B cell (primary cell): ENCODE results near the gene SYNRG. TPM values are rescaled to one million over a fixed set of nuclear protein-coding genes. Genes with fewer than 3 reads are reported as not detected.

Experiments used
- ATAC-seq: fragments of 200-7000 bp; cut with Tn5 transposase; one replicate; pipeline ENCODE4 v1.10.0; 2021; ENCODE audit warnings: low read depth, mild to moderate bottlenecking, moderate number of reproducible peaks, moderate library complexity
- CTCF ChIA-PET: fragments of 350-600 bp; sonication (Branson Sonifier 250); formaldehyde crosslinking; loops from one replicate; lab custom pipeline; 2021; ENCODE audit warnings: antibody characterized with exemption, inconsistent platforms; lab: Charles Lee
- POLR2A ChIA-PET: fragments of 350-600 bp; sonication (Branson Sonifier 250); formaldehyde crosslinking; loops from one replicate; lab custom pipeline; 2021; ENCODE audit warnings: antibody characterized with exemption; lab: Charles Lee
- DNase-seq: peaks from one replicate; pipeline ENCODE4 v3.0.0; 2013
- H2AFZ ChIP-seq: 2 replicates; pipeline ENCODE4 v1.6.1; 2012; ENCODE audit warnings: mild to moderate bottlenecking, low read depth, low read length; ENCODE audit not compliant: insufficient read depth, poor library complexity, severe bottlenecking
- H3K27ac ChIP-seq, 2 donors: 1 replicate in 1 of 2; 2 replicates in 1 of 2; pipeline ENCODE4 v1.5.1; 2012 to 2013; ENCODE audit warnings: low read length in 2 of 2, mild to moderate bottlenecking in 2 of 2, moderate library complexity in 1 of 2
- H3K27me3 ChIP-seq, 4 experiments: fragments of 200-600 bp in 1 of 4; sonication (generic) in 1 of 4; replicated peaks in 1 of 4; 1 replicate in 2 of 4; 2 replicates in 2 of 4; pipeline versions ENCODE4 v1.6.1 to v1.7.0; 2013 to 2016; ENCODE audit warnings: low read length in 3 of 4, mild to moderate bottlenecking in 2 of 4, mixed read lengths in 1 of 4, moderate library complexity in 1 of 4; ENCODE audit not compliant: insufficient read depth in 4 of 4, control insufficient read depth in 3 of 4; ENCODE audit errors: control extremely low read depth in 1 of 4
- H3K36me3 ChIP-seq, 2 experiments: replicated peaks in 1 of 2; 1 replicate in 1 of 2; 2 replicates in 1 of 2; pipeline versions ENCODE4 v1.6.1 to v1.7.1; 2013; ENCODE audit warnings: low read length in 1 of 2; ENCODE audit not compliant: insufficient read depth in 2 of 2, control insufficient read depth in 1 of 2; ENCODE audit errors: control extremely low read depth in 1 of 2, extremely low read depth in 1 of 2
- H3K4me1 ChIP-seq, 2 donors: fragments of 200-600 bp in 1 of 2; sonication (generic) in 1 of 2; 1 replicate in 1 of 2; 2 replicates in 1 of 2; pipeline versions ENCODE4 v1.5.1 to v1.6.1; 2013 to 2017; ENCODE audit warnings: low read length in 2 of 2; ENCODE audit not compliant: control insufficient read depth in 2 of 2, insufficient read depth in 2 of 2
- H3K4me2 ChIP-seq: replicated peaks from 2 replicates; pipeline ENCODE3; 2012; ENCODE audit warnings: mild to moderate bottlenecking, low read depth, low read length; ENCODE audit not compliant: poor library complexity, severe bottlenecking
- H3K4me3 ChIP-seq, 5 experiments: fragments of 200-600 bp in 1 of 5; sonication (generic) in 1 of 5; 1 replicate in 3 of 5; 2 replicates in 2 of 5; pipeline versions ENCODE4 v1.5.1 to v1.7.0; 2011 to 2016; ENCODE audit warnings: low read length in 4 of 5, mild to moderate bottlenecking in 4 of 5, low read depth in 2 of 5, control low read depth in 1 of 5, moderate library complexity in 1 of 5; ENCODE audit not compliant: insufficient read depth in 1 of 5; ENCODE audit errors: control extremely low read depth in 1 of 5, extremely low read depth in 1 of 5
- H3K79me2 ChIP-seq: fragments of 200-600 bp; sonication (generic); one replicate; pipeline ENCODE4 v1.6.0; 2016; ENCODE audit warnings: low read length; ENCODE audit not compliant: control insufficient read depth, insufficient read depth
- H3K9ac ChIP-seq: fragments of 200-600 bp; sonication (generic); 2 replicates; pipeline ENCODE4 v1.6.1; 2017; ENCODE audit warnings: mild to moderate bottlenecking, low read length, moderate library complexity
- H3K9me3 ChIP-seq, 3 donors: one replicate each; pipeline versions ENCODE4 v1.6.1 to v1.7.1; 2013; ENCODE audit warnings: low read length in 2 of 3; ENCODE audit not compliant: control insufficient read depth in 2 of 3, insufficient read depth in 1 of 3; ENCODE audit errors: control extremely low read depth in 1 of 3
- H4K20me1 ChIP-seq: 2 replicates; pipeline ENCODE4 v1.6.0; 2012; ENCODE audit warnings: mild to moderate bottlenecking, low read length; ENCODE audit not compliant: insufficient read depth, control insufficient read depth, poor library complexity, severe bottlenecking
- H3K27ac Mint-ChIP-seq: one replicate; pipeline ENCODE4 v1.8.0; 2021; ENCODE audit warnings: mixed read lengths
- H3K27me3 Mint-ChIP-seq: one replicate; pipeline ENCODE4 v1.8.0; 2021; ENCODE audit warnings: mixed read lengths
- H3K4me1 Mint-ChIP-seq: one replicate; pipeline ENCODE4 v1.8.0; 2021; ENCODE audit warnings: mixed read lengths
- H3K4me3 Mint-ChIP-seq: one replicate; pipeline ENCODE4 v1.8.0; 2021; ENCODE audit warnings: mixed read lengths
- H3K9me3 Mint-ChIP-seq: one replicate; pipeline ENCODE4 v1.8.0; 2022; ENCODE audit warnings: mixed read lengths; ENCODE audit not compliant: insufficient read depth
- EZH2 ChIP-seq: IDR thresholded peaks from 2 replicates; pipeline ENCODE4 v1.6.1; 2012; ENCODE audit warnings: borderline replicate concordance, low read depth, mild to moderate bottlenecking, moderate library complexity, low read length; ENCODE audit not compliant: insufficient read depth, poor library complexity, severe bottlenecking
- WGBS: methylation state at CpG from one replicate; pipeline ENCODE4 v1.1.5; 2013; ENCODE audit warnings: missing lambda C conversion rate; ENCODE audit not compliant: insufficient coverage; 5-methylcytosine and 5-hydroxymethylcytosine counted together
- intact Hi-C: fragments of 100-400 bp; cut with micrococcal nuclease; formaldehyde crosslinking; loops from one replicate; pipeline ENCODE4 v1.10.0; 2022
- polyA plus RNA-seq: library from polyadenylated mRNA; depleted of rRNA; stranded (reverse); fragments of >200 nt; gene quantifications from 2 replicates; pipeline ENCODE4 v1.2.3, GENCODE V29; 2012
- small RNA-seq: library from RNA; depleted of rRNA; stranded (forward); fragments of <200 nt; gene quantifications from one replicate; pipeline ENCODE3, GENCODE V24; 2012; ENCODE audit warnings: low replicate concordance, low read depth; ENCODE audit not compliant: insufficient read length
- total RNA-seq, 2 donors: library from RNA; stranded (reverse); fragments of 120-200 nt in 1 of 2; gene quantifications; 1 replicate in 1 of 2; 2 replicates in 1 of 2; pipeline versions ENCODE4 v1.2.3 to v1.2.4, GENCODE V29; 2013 to 2022
- TF ChIP-seq, protein P1 (sequence below): fragments of 200-600 bp; IDR thresholded peaks from one replicate; pipeline ENCODE4 v1.8.0; 2022; ENCODE audit warnings: antibody characterized with exemption, mild to moderate bottlenecking

Gene SYNRG
- total and polyA plus RNA-seq, 2 donors (not counting 1 experiment from before 2014, with no cell fraction given), result 31.8 to 113 TPM

- Histone ChIP-seq H2AFZ (no peak overlapping the region), H3K36me3 (peaks cover 10 to 31% of the 10 kb centered on the region in 2 experiments), H3K4me2 (no peak overlapping the region), H3K4me3 (no peak overlapping the region), H3K27me3 (no peaks in the 10 kb centered on the region), H3K79me2 (no peaks in the 10 kb centered on the region), H4K20me1 (no peaks in the 10 kb centered on the region), H3K27ac (no peak overlapping the region), H3K9me3 (no peaks in the 10 kb centered on the region), H3K4me1 (no peaks in the 10 kb centered on the region), H3K9ac (no peak overlapping the region)
- Mint-ChIP-seq H3K9me3 (no peaks in the 10 kb centered on the region), H3K4me3 (no peak overlapping the region), H3K4me1 (no peaks in the 10 kb centered on the region), H3K27ac (no peak overlapping the region), H3K27me3 (no peaks in the 10 kb centered on the region)
- WGBS, result 95% methylated on average over 4 of the region's 7 CpGs
- DNase-seq (no peak), ATAC-seq (no peak)
- ChIA-PET POLR2A (no interaction called here), CTCF (no interaction called here)
- intact Hi-C loops, result no loop called here
- TF ChIP-seq EZH2, result no peak
- TF ChIP-seq, protein P1, sequence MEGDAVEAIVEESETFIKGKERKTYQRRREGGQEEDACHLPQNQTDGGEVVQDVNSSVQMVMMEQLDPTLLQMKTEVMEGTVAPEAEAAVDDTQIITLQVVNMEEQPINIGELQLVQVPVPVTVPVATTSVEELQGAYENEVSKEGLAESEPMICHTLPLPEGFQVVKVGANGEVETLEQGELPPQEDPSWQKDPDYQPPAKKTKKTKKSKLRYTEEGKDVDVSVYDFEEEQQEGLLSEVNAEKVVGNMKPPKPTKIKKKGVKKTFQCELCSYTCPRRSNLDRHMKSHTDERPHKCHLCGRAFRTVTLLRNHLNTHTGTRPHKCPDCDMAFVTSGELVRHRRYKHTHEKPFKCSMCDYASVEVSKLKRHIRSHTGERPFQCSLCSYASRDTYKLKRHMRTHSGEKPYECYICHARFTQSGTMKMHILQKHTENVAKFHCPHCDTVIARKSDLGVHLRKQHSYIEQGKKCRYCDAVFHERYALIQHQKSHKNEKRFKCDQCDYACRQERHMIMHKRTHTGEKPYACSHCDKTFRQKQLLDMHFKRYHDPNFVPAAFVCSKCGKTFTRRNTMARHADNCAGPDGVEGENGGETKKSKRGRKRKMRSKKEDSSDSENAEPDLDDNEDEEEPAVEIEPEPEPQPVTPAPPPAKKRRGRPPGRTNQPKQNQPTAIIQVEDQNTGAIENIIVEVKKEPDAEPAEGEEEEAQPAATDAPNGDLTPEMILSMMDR, result no peak
Measured at GRCh38 chr17:37465069-37465616, 144.1 kb downstream of the SYNRG start.

Small RNA genes within 50 kb of the gene (small RNA-seq; reads per million reads assigned to genes)
- not detected for gene MIR378J

Other genes with a start within 250 kb of the SYNRG start
- not detected in 2 replicates for gene C17orf78, start 233.4 kb downstream of the SYNRG start, total RNA-seq
- gene C17orf78, start 233.4 kb downstream of the SYNRG start, polyA plus RNA-seq, result not detected in 2 replicates
- gene ACACA, start 202.6 kb downstream of the SYNRG start, total RNA-seq, result 26.2 and 29.2 TPM in 2 replicates
- 4.8 and 5.5 TPM in 2 replicates for gene ACACA, start 202.6 kb downstream of the SYNRG start, polyA plus RNA-seq
- 43.3 and 44.3 TPM in 2 replicates for gene TADA2A, start 202.5 kb downstream of the SYNRG start, total RNA-seq
- 8.8 and 10.9 TPM in 2 replicates for gene TADA2A, start 202.5 kb downstream of the SYNRG start, polyA plus RNA-seq
- 4.9 and 5.1 TPM in 2 replicates for gene DUSP14, start 119.5 kb downstream of the SYNRG start, total RNA-seq
- 1.9 and 3.1 TPM in 2 replicates for gene DUSP14, start 119.5 kb downstream of the SYNRG start, polyA plus RNA-seq
- gene DDX52, start 34.0 kb upstream of the SYNRG start, total RNA-seq, result 33.0 and 38.2 TPM in 2 replicates
- gene DDX52, start 34.0 kb upstream of the SYNRG start, polyA plus RNA-seq, result 5.7 and 6.5 TPM in 2 replicates
- gene HNF1B, start 135.6 kb upstream of the SYNRG start, total RNA-seq, result 1.5 and 1.6 TPM in 2 replicates
- gene HNF1B, start 135.6 kb upstream of the SYNRG start, polyA plus RNA-seq, result not detected in 2 replicates